T47D (cell line): ENCODE results near the gene STK4.
"Not testable (repeated sequence)": the region's sequence is repeated elsewhere in the genome, so short reads cannot be mapped to it uniquely, and the experiment has no call there.

Source experiments
- DNase-seq, 2 experiments: peaks; one replicate each; pipeline versions ENCODE4 v3.0.0 to v3.0.0-alpha.2; 2011 to 2012; ENCODE audit warnings: low read depth in 1 of 2, low spot score in 1 of 2
- JUND ChIP-seq: IDR thresholded peaks from 2 replicates; pipeline ENCODE4 v1.6.1; 2012; ENCODE audit warnings: low read depth
- in situ Hi-C: cut with HindIII; loops from 2 replicates; pipeline ENCODE4 v1.10.0; 2016; ENCODE audit warnings: low sequenced_read_pairs, low pct_unique_long_range_greater_than_20kb

Gene STK4

DNA sequence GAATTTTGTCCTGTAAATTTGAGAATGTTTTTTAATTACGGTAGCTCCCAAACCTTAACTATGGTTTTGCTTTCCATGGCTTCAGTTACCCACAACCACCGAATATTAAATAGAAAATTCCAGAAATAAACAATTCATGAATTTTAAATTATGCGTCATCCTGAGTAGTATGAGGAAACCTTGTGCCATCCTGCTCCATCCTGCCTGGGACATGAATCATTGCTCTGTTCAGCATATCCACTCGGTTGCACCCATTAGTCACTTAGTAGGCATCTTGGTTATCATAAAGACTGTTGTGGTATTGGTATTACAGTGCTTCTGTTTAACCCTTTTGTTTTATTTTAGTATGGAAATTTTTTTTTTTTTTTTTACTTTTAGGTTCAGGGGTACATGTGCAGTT lies 94.9 kb downstream of the STK4 start:
- in situ Hi-C loops: no loop called here
- DNase-seq: no peak
- no peak for TF ChIP-seq JUND

DNA sequence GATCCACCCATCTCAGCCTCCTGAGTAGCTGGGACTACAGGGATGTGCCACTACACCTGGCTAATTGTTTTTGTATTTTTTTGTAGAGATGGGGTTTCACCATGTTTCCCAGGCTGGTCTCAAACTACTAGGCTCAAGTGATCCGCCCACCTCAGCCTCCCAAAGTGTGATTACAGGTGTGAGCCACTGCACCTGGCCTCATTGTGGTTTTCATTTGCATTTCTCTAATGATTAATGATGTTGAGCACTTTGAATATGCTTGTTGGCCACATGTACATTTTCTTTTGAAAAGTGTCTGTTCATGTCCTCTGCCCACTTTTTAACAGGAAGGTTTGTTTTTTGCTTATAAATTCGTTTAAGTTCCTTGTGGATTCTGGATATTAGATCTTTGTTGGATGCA lies 96.8 kb downstream of the STK4 start:
- DNase-seq, in situ Hi-C loops: not testable (repeated sequence)

GRCh38 chr20:45064812-45065211 lies 98.5 kb downstream of the STK4 start:
- in situ Hi-C loops: no loop called here
- no peak for TF ChIP-seq JUND
- no peak for DNase-seq

- no peak for TF ChIP-seq JUND
- in situ Hi-C loops: no loop called here
- DNase-seq: no peak
These were observed 100.1 kb downstream of the STK4 start for GRCh38 chr20:45066372-45066771.

DNA sequence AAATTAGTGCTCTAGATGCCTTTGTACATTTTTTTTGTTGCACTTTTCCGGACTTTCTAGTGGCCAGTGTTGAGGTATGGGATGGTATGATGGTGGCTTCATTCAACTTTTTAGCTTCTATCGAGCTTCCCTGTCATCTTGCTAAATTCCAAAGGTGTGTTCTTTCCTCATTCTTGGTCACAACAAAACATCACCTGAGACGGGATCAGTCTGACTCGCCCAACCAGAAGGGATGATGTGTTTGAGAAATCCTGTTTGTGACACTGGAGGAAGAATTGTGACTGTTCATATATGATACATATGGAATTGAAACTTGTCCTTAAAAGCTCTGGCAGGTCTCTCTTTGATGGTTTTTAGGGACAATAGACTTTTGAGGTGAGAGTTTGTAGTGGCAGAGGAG lies 100.8 kb downstream of the STK4 start:
- peak in 1 of 2 experiments; percentile 15 for DNase-seq
- no peak for TF ChIP-seq JUND
- in situ Hi-C loops: no loop called here

- no peak for DNase-seq
- in situ Hi-C loops: no loop called here
- TF ChIP-seq JUND: no peak
These were observed 101.2 kb downstream of the STK4 start for GRCh38 chr20:45067558-45067957.

DNA sequence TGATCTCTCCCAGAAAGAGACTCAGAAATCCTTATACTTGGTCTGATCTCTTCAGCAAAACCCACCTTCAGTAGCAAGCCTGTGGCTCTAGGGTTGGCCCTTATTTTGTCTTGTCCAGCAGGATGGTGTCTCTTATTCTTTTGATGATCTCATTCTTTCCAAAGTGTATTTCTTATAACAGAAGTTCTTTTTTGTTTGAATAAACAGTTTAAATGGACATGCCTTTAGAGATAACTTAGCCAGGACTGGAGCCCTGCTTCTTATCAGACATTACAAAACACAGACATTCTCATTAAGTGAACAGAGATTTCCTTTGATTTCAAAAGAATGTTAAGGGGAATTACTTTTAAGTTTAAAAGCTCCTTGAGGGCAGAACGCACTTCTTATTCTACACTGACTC lies 102.9 kb downstream of the STK4 start:
- no peak for TF ChIP-seq JUND
- no peak for DNase-seq
- in situ Hi-C loops: no loop called here

GRCh38 chr20:45070932-45071632 lies 104.8 kb downstream of the STK4 start:
- in situ Hi-C loops: no loop called here
- no peak for TF ChIP-seq JUND
- no peak for DNase-seq

DNA sequence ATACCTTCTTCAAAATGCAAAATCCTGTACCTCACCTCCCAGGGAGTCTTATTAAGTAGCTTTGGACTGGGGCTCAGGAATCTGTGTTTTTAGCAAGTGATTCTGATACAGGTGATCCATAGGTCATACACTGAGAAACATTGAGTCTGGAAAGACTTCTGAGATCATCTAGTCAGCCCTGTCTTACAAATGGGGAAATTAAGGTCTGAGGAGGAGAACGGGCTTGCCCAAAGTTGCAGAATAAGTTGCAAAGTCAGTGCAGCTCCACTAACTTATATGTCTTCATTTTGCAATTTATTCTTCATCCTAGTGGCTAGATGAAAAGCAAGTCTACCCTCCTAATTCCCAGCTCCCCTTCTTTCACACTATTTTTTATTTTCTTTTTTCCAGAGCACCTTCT lies 105.8 kb downstream of the STK4 start:
- no peak for TF ChIP-seq JUND
- in situ Hi-C loops: no loop called here
- no peak for DNase-seq

GRCh38 chr20:45073221-45073620 lies 106.9 kb downstream of the STK4 start:
- TF ChIP-seq JUND: no peak
- in situ Hi-C loops: no loop called here

GRCh38 chr20:45077559-45077958 lies 111.2 kb downstream of the STK4 start:
- TF ChIP-seq JUND: no peak
- in situ Hi-C loops: no loop called here
- no peak for DNase-seq

More at GRCh38 chr20:45073221-45073620, 106.9 kb downstream of the STK4 start:
- DNase-seq: no peak

DNA sequence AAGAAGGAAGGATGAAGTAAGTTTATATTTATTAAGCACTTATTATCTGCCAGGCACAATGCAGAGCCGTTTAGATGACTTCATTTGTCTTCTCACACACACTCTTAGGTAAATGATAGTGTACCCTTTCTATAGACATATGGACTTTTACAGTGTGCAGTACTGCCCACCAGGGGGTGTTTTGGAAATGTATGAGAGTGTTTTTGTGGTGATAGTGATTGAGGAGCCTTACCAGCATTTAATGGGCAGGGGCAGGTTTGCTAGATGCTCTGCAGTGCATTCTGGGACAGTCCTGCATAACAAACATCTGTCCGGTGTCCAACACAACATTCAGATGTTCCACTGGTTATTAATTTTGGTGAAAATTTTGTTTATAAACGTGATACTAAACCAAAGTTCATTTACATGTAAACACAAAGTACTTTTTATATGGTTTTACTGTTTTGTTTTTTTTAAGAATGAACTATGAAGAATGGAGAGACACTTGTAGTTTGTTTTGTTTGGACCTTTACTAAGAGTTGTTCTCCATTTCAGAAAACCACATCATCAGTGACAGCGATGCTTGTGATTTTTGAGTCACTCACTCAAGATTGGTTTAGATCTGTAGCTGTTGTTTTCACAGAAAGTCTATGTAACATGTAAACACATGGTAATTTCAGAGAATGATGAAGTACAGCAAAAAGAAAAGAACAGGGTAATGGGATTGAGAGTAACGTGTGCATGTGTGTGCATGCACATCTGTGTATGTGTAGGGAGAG lies 114.7 kb downstream of the STK4 start:
- TF ChIP-seq JUND: no peak
- DNase-seq: peak in 1 of 2 experiments; percentile 52
- in situ Hi-C loops: no loop called here

- in situ Hi-C loops: no loop called here
- TF ChIP-seq JUND: no peak
- no peak for DNase-seq
These were observed 116.2 kb downstream of the STK4 start for GRCh38 chr20:45082468-45082867.

DNA sequence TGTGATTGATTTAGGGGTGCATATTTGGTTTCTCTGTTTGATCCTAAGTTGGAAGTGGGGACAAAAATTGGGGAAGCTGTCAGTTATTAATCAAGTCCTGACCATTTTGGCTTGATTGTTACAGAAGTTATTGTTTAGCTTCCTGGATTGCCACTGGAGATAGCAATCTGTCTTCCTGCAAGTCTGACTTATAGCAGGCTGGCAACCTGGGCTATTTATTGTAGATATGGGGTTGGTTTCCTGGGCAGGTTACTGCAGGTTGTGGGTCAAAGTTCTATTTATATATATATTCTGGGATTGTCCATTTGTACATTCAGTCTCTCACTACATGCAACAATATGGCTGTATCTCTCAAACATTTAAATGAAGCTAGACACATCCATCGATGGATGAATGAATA lies 116.8 kb downstream of the STK4 start:
- in situ Hi-C loops: no loop called here
- no peak for DNase-seq
- TF ChIP-seq JUND: no peak
